GOT3 (cell line): Measurements from ENCODE around the gene FKBP2.
A peak's percentile ranks its signal among the peaks of the same experiment; 100 is the strongest.

Source experiments
- DNase-seq: peaks from one replicate; lab custom pipeline; 2025; ENCODE audit warnings: mixed read lengths; lab: John Stamatoyannopoulos, UW

FKBP2 gene

GRCh38 chr11:64219354-64219684, 21.6 kb upstream of the FKBP2 start:
- DNase-seq: no peak

- DNase-seq: no peak
Measured at GRCh38 chr11:64219755-64220154, 21.1 kb upstream of the FKBP2 start.

GRCh38 chr11:64220271-64220670, 20.6 kb upstream of the FKBP2 start:
- no peak for DNase-seq

- no peak for DNase-seq
Measured at GRCh38 chr11:64220798-64221197, 20.1 kb upstream of the FKBP2 start.

- DNase-seq: no peak
Measured at GRCh38 chr11:64222651-64223000, 18.3 kb upstream of the FKBP2 start.

- no peak for DNase-seq
Measured at GRCh38 chr11:64223001-64223651, 17.8 kb upstream of the FKBP2 start.

- no peak for DNase-seq
Measured at GRCh38 chr11:64224151-64224890, 16.6 kb upstream of the FKBP2 start.

GRCh38 chr11:64224891-64225607, 15.8 kb upstream of the FKBP2 start:
- DNase-seq: no peak

- peak; percentile 58 for DNase-seq
Measured at GRCh38 chr11:64225608-64226506, 15.0 kb upstream of the FKBP2 start, which contains the start of the genes NUDT22 and TRPT1. TSS of gene NUDT22 (plus strand) at chr11:64226274. CDS start at chr11:64226653, 379 bp downstream. TSS of gene TRPT1 (minus strand) at chr11:64226186. CDS start at chr11:64225860, 326 bp downstream.

- no peak for DNase-seq
Measured at GRCh38 chr11:64226507-64227051, 14.3 kb upstream of the FKBP2 start.

- DNase-seq: no peak
Measured at GRCh38 chr11:64227405-64227956, 13.4 kb upstream of the FKBP2 start.

- no peak for DNase-seq
Measured at GRCh38 chr11:64229090-64229743, 11.7 kb upstream of the FKBP2 start.

GRCh38 chr11:64229744-64230170, 11.1 kb upstream of the FKBP2 start:
- DNase-seq: no peak

GRCh38 chr11:64230171-64230984, 10.5 kb upstream of the FKBP2 start, which contains the start of gene DNAJC4:
TSS of gene DNAJC4 (plus strand) at chr11:64230548. CDS start at chr11:64230855, 307 bp downstream.
- DNase-seq: peak; percentile 27

- DNase-seq: no peak
Measured at GRCh38 chr11:64230985-64231365, 9.9 kb upstream of the FKBP2 start.

GRCh38 chr11:64231546-64231945, 9.3 kb upstream of the FKBP2 start:
- no peak for DNase-seq

GRCh38 chr11:64232182-64232966, 8.5 kb upstream of the FKBP2 start:
- DNase-seq: no peak

- no peak for DNase-seq
Measured at GRCh38 chr11:64232967-64233315, 8.0 kb upstream of the FKBP2 start.
